Stimulated activated naive B cell treated with anti-CD40 and anti-IgM and Interleukin-4, amounts not matched to agents 10 μg/mL and 1 μg/mL and 100 μg/mL, for 72 hours (primary cell): Measurements from ENCODE around the gene COL6A2.
"Not testable (repeated sequence)": the region's sequence is repeated elsewhere in the genome, so short reads cannot be mapped to it uniquely, and the experiment has no call there.

Source experiments
- ATAC-seq, 2 donors: fragments of 150-1000 bp; cut with Tn5 transposase; replicated peaks; 2 replicates each; pipeline ENCODE4 v1.10.0; 2021; ENCODE audit warnings: moderate library complexity in 1 of 2
- DNase-seq: peaks from one replicate; pipeline ENCODE4 v3.0.0; 2021
- H3K27ac Mint-ChIP-seq: one replicate; pipeline ENCODE4 v1.8.0; 2022; ENCODE audit warnings: mild to moderate bottlenecking, mixed read lengths
- H3K27me3 Mint-ChIP-seq, 2 donors: one replicate each; pipeline ENCODE4 v1.8.0; 2022; ENCODE audit warnings: mixed read lengths in 2 of 2
- H3K36me3 Mint-ChIP-seq, 2 donors: one replicate each; pipeline ENCODE4 v1.8.0; 2022; ENCODE audit warnings: mixed read lengths in 2 of 2, mild to moderate bottlenecking in 1 of 2
- H3K4me1 Mint-ChIP-seq, 2 donors: one replicate each; pipeline ENCODE4 v1.8.0; 2022; ENCODE audit warnings: mixed read lengths in 2 of 2, mild to moderate bottlenecking in 1 of 2
- H3K4me3 Mint-ChIP-seq, 2 donors: one replicate each; pipeline ENCODE4 v1.8.0; 2022; ENCODE audit warnings: mild to moderate bottlenecking in 2 of 2, mixed read lengths in 2 of 2, moderate library complexity in 1 of 2
- H3K9me3 Mint-ChIP-seq, 2 donors: one replicate each; pipeline ENCODE4 v1.8.0; 2022; ENCODE audit warnings: mixed read lengths in 2 of 2, mild to moderate bottlenecking in 1 of 2

The COL6A2 gene

DNA sequence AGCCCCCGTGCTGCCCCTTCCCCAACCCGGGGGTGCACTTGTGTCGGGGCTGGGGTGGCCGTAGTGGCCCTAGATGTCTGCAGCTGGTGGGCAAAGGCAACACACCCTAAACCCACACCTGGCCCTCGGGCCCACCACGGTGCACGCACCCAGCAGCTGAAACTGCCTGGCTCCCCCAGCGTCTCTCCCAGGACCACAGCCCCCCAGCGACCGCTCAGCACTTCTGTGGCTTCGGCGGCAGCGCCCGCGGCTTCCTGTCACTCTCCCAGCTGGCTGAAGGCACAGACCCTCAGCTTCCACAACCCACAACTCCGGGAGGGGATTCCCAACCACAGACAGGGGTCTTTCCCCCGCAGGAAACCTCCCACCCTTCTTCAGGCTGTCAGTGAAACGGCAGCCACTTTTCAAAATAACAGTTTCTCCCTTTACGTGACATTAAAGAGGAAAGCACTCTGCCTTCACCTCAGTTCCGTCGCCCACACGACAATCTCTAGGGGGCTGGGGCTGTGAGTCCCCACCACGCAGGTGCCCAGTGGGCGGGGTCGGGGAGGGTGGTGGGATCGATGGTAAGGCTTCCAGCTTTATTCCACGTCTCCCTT, 40.7 kb upstream of the COL6A2 start:
- Mint-ChIP-seq H3K4me1 (peaks cover 25 to 34% of the 10 kb centered on the region in 2 donors), H3K9me3 (peaks cover 19 to 21% of the 10 kb centered on the region in 2 donors), H3K4me3 (peak overlapping the region; percentile 67 to 69), H3K27ac (peak overlapping the region; percentile 85), H3K36me3 (peaks cover 6 to 7% of the 10 kb centered on the region in 2 donors), H3K27me3 (peaks cover 29 to 45% of the 10 kb centered on the region in 2 donors)
- DNase-seq (peak; percentile 42), ATAC-seq (peak; percentile 57 to 66)

DNA sequence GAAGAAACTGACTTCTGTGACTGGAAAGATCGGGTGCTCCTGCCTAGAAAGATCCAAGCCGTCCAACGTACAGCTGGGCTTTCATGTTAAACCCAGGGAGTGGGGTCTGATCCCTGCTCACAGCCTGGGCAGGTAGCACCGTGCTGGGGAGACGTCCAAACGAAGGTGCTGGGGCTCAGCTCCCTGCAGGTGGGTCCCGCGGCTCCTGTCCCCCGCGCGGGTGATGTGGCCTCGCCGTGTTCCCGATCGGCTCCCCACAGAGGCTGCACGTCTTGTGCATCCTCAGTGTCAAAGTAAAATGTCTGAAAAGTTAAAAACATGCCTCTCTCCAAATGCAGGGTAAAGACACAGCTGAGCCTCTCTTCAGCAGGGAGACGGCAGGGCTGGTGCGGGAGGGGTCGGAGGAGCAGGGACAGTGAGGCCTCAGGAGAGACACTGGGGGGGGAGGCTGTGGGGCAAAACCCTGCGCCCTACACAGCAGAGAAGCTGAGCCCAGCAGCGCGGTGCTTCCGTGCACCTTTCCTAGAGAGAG, 40.1 kb upstream of the COL6A2 start:
- Mint-ChIP-seq H3K4me3 (no peak overlapping the region), H3K9me3 (peaks cover 21 to 22% of the 10 kb centered on the region in 2 donors), H3K36me3 (peaks cover 6 to 7% of the 10 kb centered on the region in 2 donors), H3K27ac (peak overlapping the region; percentile 85), H3K4me1 (peaks cover 25 to 34% of the 10 kb centered on the region in 2 donors), H3K27me3 (peaks cover 33 to 50% of the 10 kb centered on the region in 2 donors)
- no peak for ATAC-seq
- no peak for DNase-seq

GRCh38 chr21:46058431-46059145, 39.3 kb upstream of the COL6A2 start:
- Mint-ChIP-seq H3K9me3 (peaks cover 22 to 24% of the 10 kb centered on the region in 2 donors), H3K4me3 (peak overlapping the region in 1 of 2 donors; percentile 44), H3K27me3 (peaks cover 33 to 50% of the 10 kb centered on the region in 2 donors), H3K4me1 (peaks cover 25 to 34% of the 10 kb centered on the region in 2 donors), H3K36me3 (peaks cover 6 to 7% of the 10 kb centered on the region in 2 donors), H3K27ac (peak overlapping the region; percentile 72)
- ATAC-seq (no peak), DNase-seq (no peak)

- Mint-ChIP-seq H3K27me3 (peaks cover 35 to 52% of the 10 kb centered on the region in 2 donors), H3K4me1 (peaks cover 25 to 34% of the 10 kb centered on the region in 2 donors), H3K4me3 (no peak overlapping the region), H3K9me3 (peaks cover 22 to 24% of the 10 kb centered on the region in 2 donors), H3K36me3 (peaks cover 6 to 7% of the 10 kb centered on the region in 2 donors), H3K27ac (no peak overlapping the region)
- ATAC-seq (no peak), DNase-seq (no peak)
Observed at GRCh38 chr21:46059195-46059594, 38.7 kb upstream of the COL6A2 start.

DNA sequence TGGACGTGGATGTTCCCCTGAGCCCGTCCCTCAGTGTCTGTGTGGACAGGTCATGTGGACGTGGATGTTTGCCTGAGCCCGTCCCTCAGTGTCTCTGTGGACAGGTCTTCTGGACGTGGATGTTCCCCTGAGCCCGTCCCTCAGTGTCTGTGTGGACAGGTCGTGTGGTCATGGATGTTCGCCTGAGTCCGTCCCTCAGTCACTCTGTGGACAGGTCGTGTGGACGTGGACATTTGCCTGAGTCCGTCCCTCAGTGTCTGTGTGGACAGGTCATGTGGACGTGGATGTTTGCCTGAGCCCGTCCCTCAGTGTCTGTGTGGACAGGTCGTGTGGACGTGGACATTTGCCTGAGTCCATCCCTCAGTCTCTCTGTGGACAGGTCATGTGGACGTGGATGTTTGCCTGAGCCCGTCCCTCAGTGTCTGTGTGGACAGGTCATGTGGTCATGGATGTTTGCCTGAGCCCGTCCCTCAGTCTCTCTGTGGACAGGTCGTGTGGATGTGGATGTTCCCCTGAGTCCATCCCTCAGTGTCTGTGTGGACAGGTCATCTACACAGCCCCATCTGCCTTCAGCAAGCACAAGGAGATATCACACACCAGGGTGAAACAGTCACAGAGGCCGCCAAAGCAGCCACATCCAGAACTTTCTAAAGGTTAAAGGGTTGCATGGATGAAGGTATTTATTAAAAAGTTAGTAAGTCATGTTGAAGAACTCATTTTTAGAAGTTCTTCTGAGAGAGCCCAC, 38.0 kb upstream of the COL6A2 start:
- ATAC-seq, DNase-seq, H3K4me3 Mint-ChIP-seq, H3K36me3 Mint-ChIP-seq: not testable (repeated sequence)
- Mint-ChIP-seq H3K4me1 (peaks cover 25 to 34% of the 10 kb centered on the region in 2 donors), H3K27me3 (peaks cover 40 to 59% of the 10 kb centered on the region in 2 donors), H3K9me3 (peaks cover 22 to 24% of the 10 kb centered on the region in 2 donors), H3K27ac (peak overlapping the region; percentile 65)

GRCh38 chr21:46060596-46061061, 37.3 kb upstream of the COL6A2 start:
- H3K27me3 Mint-ChIP-seq: peaks cover 46 to 67% of the 10 kb centered on the region in 2 donors
- ATAC-seq: peak; percentile 61 to 73
- peak overlapping the region; percentile 65 for H3K27ac Mint-ChIP-seq
- no peak overlapping the region for H3K4me3 Mint-ChIP-seq
- peaks cover 6 to 7% of the 10 kb centered on the region in 2 donors for H3K36me3 Mint-ChIP-seq
- peaks cover 22 to 24% of the 10 kb centered on the region in 2 donors for H3K9me3 Mint-ChIP-seq
- DNase-seq: peak; percentile 50
- peaks cover 27 to 39% of the 10 kb centered on the region in 2 donors for H3K4me1 Mint-ChIP-seq

DNA sequence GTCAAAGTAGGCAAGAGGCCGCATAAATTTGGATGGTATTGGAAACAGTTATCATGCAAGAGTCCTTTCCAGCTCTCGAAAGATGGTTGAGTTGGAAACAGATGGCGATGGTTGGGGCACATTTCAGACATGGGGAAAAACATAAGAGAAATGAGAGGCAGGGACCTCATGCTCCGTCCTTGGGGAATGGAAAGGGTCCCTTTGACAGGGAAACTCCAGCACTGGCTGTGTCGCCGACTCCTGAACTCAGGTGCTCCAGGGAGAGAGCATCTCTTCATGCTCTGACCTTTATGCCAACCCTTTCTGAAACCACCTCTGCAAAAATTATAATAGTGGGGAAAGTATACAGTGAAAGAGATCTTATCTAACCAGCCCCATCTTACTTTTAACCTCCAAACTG, 36.8 kb upstream of the COL6A2 start:
- ATAC-seq: peak in 1 of 2 donors; percentile 28
- DNase-seq: no peak
- peaks cover 28 to 41% of the 10 kb centered on the region in 2 donors for H3K4me1 Mint-ChIP-seq
- peaks cover 22 to 24% of the 10 kb centered on the region in 2 donors for H3K9me3 Mint-ChIP-seq
- H3K4me3 Mint-ChIP-seq: no peak overlapping the region
- H3K36me3 Mint-ChIP-seq: peaks cover 6 to 7% of the 10 kb centered on the region in 2 donors
- peaks cover 50 to 68% of the 10 kb centered on the region in 2 donors for H3K27me3 Mint-ChIP-seq
- no peak overlapping the region for H3K27ac Mint-ChIP-seq

GRCh38 chr21:46061518-46061917, 36.4 kb upstream of the COL6A2 start:
- Mint-ChIP-seq H3K4me3 (no peak overlapping the region), H3K27ac (no peak overlapping the region), H3K36me3 (peaks cover 6 to 7% of the 10 kb centered on the region in 2 donors), H3K27me3 (peaks cover 55 to 66% of the 10 kb centered on the region in 2 donors), H3K9me3 (peaks cover 22 to 24% of the 10 kb centered on the region in 2 donors), H3K4me1 (peaks cover 28 to 41% of the 10 kb centered on the region in 2 donors)
- ATAC-seq (no peak), DNase-seq (no peak)

- ATAC-seq (no peak), DNase-seq (no peak)
- peaks cover 22 to 24% of the 10 kb centered on the region in 2 donors for H3K9me3 Mint-ChIP-seq
- no peak overlapping the region for H3K27ac Mint-ChIP-seq
- H3K36me3 Mint-ChIP-seq: peaks cover 6 to 7% of the 10 kb centered on the region in 2 donors
- H3K4me3 Mint-ChIP-seq: no peak overlapping the region
- H3K4me1 Mint-ChIP-seq: peaks cover 26 to 39% of the 10 kb centered on the region in 2 donors
- peaks cover 56 to 62% of the 10 kb centered on the region in 2 donors for H3K27me3 Mint-ChIP-seq
Observed at GRCh38 chr21:46061950-46062349, 36.0 kb upstream of the COL6A2 start.

- no peak overlapping the region for H3K4me3 Mint-ChIP-seq
- peaks cover 52 to 55% of the 10 kb centered on the region in 2 donors for H3K27me3 Mint-ChIP-seq
- no peak for DNase-seq
- peaks cover 21 to 32% of the 10 kb centered on the region in 2 donors for H3K4me1 Mint-ChIP-seq
- H3K27ac Mint-ChIP-seq: no peak overlapping the region
- no peak for ATAC-seq
- H3K36me3 Mint-ChIP-seq: peaks cover 6 to 7% of the 10 kb centered on the region in 2 donors
- peaks cover 22 to 24% of the 10 kb centered on the region in 2 donors for H3K9me3 Mint-ChIP-seq
Observed at GRCh38 chr21:46062471-46063211, 35.3 kb upstream of the COL6A2 start.

GRCh38 chr21:46063227-46063626, 34.7 kb upstream of the COL6A2 start:
- Mint-ChIP-seq H3K4me3 (no peak overlapping the region), H3K27me3 (peaks cover 47 to 49% of the 10 kb centered on the region in 2 donors), H3K27ac (no peak overlapping the region), H3K9me3 (peaks cover 21 to 22% of the 10 kb centered on the region in 2 donors), H3K4me1 (peaks cover 21 to 26% of the 10 kb centered on the region in 2 donors), H3K36me3 (peaks cover 4 to 6% of the 10 kb centered on the region in 2 donors)
- ATAC-seq (no peak), DNase-seq (no peak)

GRCh38 chr21:46063734-46064680, 33.9 kb upstream of the COL6A2 start:
- no peak for ATAC-seq

More at GRCh38 chr21:46063734-46064680, 33.9 kb upstream of the COL6A2 start:
- peaks cover 15 to 19% of the 10 kb centered on the region in 2 donors for H3K4me1 Mint-ChIP-seq
- no peaks in the 10 kb centered on the region for H3K36me3 Mint-ChIP-seq
- H3K27me3 Mint-ChIP-seq: peaks cover 39 to 41% of the 10 kb centered on the region in 2 donors
- H3K4me3 Mint-ChIP-seq: no peak overlapping the region
- peak overlapping the region; percentile 42 for H3K27ac Mint-ChIP-seq
- no peak for DNase-seq
- peaks cover 14 to 15% of the 10 kb centered on the region in 2 donors for H3K9me3 Mint-ChIP-seq
